ENCODE data around the gene PRKAG2.

- TF ChIP-seq, protein P1, sequence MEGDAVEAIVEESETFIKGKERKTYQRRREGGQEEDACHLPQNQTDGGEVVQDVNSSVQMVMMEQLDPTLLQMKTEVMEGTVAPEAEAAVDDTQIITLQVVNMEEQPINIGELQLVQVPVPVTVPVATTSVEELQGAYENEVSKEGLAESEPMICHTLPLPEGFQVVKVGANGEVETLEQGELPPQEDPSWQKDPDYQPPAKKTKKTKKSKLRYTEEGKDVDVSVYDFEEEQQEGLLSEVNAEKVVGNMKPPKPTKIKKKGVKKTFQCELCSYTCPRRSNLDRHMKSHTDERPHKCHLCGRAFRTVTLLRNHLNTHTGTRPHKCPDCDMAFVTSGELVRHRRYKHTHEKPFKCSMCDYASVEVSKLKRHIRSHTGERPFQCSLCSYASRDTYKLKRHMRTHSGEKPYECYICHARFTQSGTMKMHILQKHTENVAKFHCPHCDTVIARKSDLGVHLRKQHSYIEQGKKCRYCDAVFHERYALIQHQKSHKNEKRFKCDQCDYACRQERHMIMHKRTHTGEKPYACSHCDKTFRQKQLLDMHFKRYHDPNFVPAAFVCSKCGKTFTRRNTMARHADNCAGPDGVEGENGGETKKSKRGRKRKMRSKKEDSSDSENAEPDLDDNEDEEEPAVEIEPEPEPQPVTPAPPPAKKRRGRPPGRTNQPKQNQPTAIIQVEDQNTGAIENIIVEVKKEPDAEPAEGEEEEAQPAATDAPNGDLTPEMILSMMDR (conservative IDR thresholded peaks at IDR 0.05; ENCODE audit: low read length) = no peak
- no peak for TF ChIP-seq EZH2phosphoT487 (IDR thresholded peaks at IDR 0.05; ENCODE audit: borderline replicate concordance)
Observed at GRCh38 chr7:151706277-151707104, 170.4 kb downstream of the PRKAG2 start.
